OCI-LY7 (cell line): Measurements from ENCODE around the gene TCF12.

ENCODE experiments used
- EZH2phosphoT487 ChIP-seq: fragments of 200-600 bp; sonication (generic); IDR thresholded peaks from 2 replicates; pipeline ENCODE4 v1.6.1; 2018; ENCODE audit warnings: low read depth, borderline replicate concordance, mild to moderate bottlenecking, mixed run types, antibody characterized with exemption, low read length, moderate library complexity, mixed read lengths
- TF ChIP-seq, protein P1 (sequence below): fragments of 200-600 bp; sonication (generic); conservative IDR thresholded peaks from 2 replicates; pipeline ENCODE4 v1.5.1; 2014; ENCODE audit warnings: mild to moderate bottlenecking, antibody characterized with exemption, low read length, moderate library complexity, mixed read lengths

DNA sequence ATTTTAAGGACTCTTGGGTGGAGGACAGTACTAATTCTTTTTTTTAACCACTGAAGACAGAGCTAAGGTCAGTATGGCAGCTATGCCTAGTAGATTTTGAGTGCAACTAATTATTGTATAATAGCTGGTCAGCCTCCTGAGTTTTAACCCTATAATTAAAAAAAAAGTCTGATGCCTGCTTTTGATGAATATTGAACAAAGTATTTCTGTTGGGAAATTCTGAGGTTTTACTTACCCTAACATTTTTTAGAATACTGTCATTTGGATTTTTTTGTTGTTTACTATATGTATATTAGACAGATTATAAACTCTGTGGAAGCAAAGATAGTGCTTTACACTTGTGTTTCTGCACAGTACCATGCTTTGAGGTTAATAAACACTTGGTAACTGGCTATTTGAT, 20.8 kb downstream of the TCF12 start:
- TF ChIP-seq, protein P1, sequence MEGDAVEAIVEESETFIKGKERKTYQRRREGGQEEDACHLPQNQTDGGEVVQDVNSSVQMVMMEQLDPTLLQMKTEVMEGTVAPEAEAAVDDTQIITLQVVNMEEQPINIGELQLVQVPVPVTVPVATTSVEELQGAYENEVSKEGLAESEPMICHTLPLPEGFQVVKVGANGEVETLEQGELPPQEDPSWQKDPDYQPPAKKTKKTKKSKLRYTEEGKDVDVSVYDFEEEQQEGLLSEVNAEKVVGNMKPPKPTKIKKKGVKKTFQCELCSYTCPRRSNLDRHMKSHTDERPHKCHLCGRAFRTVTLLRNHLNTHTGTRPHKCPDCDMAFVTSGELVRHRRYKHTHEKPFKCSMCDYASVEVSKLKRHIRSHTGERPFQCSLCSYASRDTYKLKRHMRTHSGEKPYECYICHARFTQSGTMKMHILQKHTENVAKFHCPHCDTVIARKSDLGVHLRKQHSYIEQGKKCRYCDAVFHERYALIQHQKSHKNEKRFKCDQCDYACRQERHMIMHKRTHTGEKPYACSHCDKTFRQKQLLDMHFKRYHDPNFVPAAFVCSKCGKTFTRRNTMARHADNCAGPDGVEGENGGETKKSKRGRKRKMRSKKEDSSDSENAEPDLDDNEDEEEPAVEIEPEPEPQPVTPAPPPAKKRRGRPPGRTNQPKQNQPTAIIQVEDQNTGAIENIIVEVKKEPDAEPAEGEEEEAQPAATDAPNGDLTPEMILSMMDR: no peak
- TF ChIP-seq EZH2phosphoT487: no peak
